Left forelimb (tissue), 1 donor: ENCODE measurements around the gene TMEM45A.
"Not testable (repeated sequence)": the region's sequence is repeated elsewhere in the genome, so short reads cannot be mapped to it uniquely, and the experiment has no call there.

ENCODE experiments used
- DNase-seq: peaks from one replicate; pipeline ENCODE4 v3.0.0-alpha.2; 2018; ENCODE audit warnings: low spot score

TMEM45A gene

GRCh38 chr3:100577382-100578008 is 85.1 kb downstream of the TMEM45A start:
- DNase-seq, result no peak

- no peak for DNase-seq
Measured at GRCh38 chr3:100578646-100579045, 86.2 kb downstream of the TMEM45A start.

GRCh38 chr3:100580147-100580546 is 87.7 kb downstream of the TMEM45A start:
- no peak for DNase-seq

- no peak for DNase-seq
Measured at GRCh38 chr3:100581650-100582049, 89.2 kb downstream of the TMEM45A start.

GRCh38 chr3:100582157-100582556 is 89.7 kb downstream of the TMEM45A start:
- not testable (repeated sequence) for DNase-seq

- DNase-seq, result no peak
Measured at GRCh38 chr3:100584101-100584660, 91.8 kb downstream of the TMEM45A start.

- DNase-seq, result no peak
Measured at GRCh38 chr3:100586832-100587231, 94.4 kb downstream of the TMEM45A start.

DNA sequence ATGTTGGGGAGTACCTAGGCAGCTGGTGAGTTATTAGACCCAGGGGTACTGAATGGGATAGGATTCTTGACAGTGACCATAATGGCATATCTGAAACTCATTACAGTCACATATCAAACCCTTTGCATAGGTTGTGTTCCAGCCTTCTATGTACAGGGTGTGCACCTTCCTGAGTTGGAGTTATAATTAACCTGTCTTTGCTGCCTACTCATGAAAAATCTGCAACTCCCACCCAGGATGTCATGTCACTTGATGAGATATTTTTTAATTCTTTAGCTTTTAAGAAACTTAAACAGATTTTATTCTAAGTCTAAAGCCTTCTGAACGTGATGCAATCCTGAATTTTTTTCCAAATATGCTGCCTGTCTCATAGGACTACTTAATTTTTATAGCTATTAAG is 95.8 kb downstream of the TMEM45A start:
- DNase-seq, result no peak

GRCh38 chr3:100590114-100590839 is 97.9 kb downstream of the TMEM45A start:
- DNase-seq, result no peak

- no peak for DNase-seq
Measured at GRCh38 chr3:100590840-100591147, 98.4 kb downstream of the TMEM45A start.

DNA sequence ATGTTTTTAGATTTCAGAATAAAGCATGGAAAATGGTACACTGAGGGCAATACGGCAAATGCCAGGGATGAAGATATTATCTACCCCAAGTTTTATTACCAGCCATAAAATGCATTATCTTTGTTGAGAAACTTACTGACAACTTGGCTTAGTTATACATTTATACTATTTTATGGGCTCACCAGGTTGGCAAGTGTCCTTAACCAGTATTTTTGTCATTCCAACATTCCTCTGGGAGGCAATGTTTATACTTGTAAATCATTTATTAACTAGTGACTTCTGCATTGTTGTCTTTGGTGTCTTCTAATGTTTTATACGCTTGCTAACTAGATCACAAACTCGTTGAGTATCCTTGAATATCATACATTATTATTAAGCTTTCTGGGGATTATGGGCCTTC is 99.0 kb downstream of the TMEM45A start:
- DNase-seq, result no peak

GRCh38 chr3:100600181-100601042 is 108.0 kb downstream of the TMEM45A start:
- DNase-seq, result no peak

DNA sequence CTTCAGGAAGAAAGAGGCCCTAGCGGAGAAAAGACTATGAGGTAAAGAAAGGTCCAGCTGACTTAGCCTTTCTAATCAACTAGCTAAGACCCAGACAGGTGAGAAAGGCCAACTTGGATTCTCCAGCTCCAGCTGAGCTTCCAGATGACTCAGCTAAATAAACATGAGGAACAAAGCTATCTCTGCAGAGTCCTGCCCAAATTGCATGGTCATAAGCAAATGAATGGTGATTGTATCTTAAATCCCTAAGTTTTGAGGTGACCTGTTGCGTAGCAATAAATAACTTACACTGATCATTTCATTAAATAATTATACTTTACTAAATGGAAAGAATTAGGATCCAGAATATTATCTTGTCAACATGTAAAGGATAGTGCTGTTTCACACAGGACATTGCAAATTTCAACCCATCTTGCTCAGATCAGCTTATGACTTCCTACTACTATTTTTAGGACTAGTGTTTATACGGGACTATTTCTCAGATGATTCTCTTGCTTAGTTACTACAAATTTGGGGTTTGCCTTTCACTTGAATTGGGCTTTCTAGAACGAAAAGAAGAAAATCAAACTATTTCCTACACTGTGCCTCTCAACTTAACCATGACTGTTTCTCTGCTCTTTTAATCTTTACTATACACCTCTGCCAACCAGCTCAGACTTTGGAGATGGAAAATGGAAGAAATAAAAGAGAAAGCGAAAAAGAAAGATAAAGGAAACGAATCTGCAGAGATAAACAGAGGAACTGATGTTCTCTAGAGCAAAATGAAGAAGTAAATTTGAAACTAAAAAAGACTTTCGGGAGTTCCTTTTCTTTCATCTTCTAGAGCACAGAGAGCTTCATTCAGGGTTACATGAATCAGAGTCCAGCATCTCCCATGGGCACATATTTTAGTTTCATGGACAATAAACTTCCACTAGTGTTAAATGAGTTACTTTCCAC is 110.4 kb downstream of the TMEM45A start:
- DNase-seq, result no peak

DNA sequence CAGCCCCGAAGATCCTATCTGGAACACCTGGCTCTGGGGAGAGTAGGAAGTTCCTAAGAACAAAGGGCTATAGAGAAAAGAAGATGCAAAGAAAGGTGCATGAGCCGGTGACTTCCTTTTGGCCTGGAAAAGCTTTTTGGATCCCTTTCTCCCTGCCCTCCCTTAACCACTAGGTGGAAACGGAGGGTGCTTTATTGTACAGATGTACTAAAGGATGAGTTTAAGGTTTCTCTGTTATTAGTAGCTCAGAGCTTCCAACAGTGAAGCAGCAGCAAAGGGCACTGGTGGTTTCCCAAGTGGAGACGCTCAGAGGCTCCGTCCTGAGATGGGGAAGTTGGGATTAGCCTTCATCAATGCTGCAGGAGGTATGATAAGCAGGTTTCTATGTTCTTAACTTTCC is 111.0 kb downstream of the TMEM45A start:
- no peak for DNase-seq

GRCh38 chr3:100605358-100605757 is 112.9 kb downstream of the TMEM45A start:
- no peak for DNase-seq

GRCh38 chr3:100606894-100607512 is 114.6 kb downstream of the TMEM45A start:
- DNase-seq, result no peak

GRCh38 chr3:100609305-100609704 is 116.9 kb downstream of the TMEM45A start, which contains the start of gene ADGRG7:
Gene ADGRG7 (plus strand): TSS chr3:100609601. CDS start chr3:100609857, 256 bp downstream.
- DNase-seq, result no peak

DNA sequence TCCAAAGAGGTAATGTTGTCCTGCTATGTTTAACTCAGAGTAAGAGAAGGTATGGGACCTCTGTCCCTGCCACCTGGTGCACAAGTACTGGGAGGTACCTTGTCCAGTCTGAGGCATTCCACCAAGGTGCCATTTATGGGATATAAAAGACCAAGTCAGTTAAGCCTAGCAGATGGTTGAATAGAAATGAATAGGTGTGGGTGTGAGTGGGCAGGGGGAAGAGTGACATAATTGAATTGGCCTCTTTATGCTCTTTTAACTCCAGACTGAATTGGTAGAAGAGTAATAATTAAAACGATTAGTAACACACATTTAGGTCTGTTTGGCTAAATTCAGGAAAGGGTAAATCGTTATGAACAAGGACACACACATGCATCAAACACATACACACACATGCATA is 117.5 kb downstream of the TMEM45A start:
- DNase-seq, result no peak

GRCh38 chr3:100611221-100611620 is 118.8 kb downstream of the TMEM45A start:
- DNase-seq, result no peak

DNA sequence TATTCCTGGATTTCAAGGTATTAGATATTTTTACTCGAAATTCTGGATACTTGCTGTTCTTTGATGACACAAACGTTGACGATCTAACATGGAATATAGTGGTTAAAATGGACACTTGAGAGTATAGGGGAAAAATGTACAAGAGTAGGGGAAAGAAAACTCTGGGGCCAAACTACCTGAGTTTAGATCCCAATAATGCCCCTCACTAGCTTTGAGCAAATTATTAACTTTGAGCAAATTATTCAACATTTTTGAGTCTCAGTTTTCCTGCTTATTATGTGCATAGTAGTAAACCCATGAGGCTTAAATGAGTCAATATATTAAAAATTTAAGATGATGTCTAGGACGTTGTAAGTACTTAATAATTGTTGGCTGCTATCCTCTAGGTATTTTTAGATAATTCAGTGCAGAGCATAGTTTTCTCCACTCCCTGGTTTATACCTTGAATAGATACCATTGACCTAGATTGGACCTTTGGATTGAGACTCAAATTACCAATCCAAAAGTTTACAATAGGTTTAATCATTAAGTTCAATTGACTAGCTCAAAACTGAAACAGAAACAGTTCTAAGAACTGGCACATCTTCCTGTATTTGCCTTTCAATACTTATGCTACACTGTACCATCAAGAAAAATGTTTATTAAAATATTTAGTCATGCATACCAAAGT is 121.4 kb downstream of the TMEM45A start:
- no peak for DNase-seq
